Activated T-helper 17 cell treated with anti-CD3 and anti-CD28 coated beads, Interleukin-2, amount 50 U/mL, for 72 hours (primary cell): ENCODE data around the gene TIRAP. TPM values are rescaled to one million over a fixed set of nuclear protein-coding genes. Genes with fewer than 3 reads are reported as not detected.

Experiments
- ATAC-seq: fragments of 150-1000 bp; cut with Tn5 transposase; replicated peaks from 2 replicates; pipeline ENCODE4 v1.10.0; 2021; ENCODE audit warnings: mild to moderate bottlenecking, moderate library complexity
- H3K27ac Mint-ChIP-seq: one replicate; pipeline ENCODE4 v1.8.0; 2022; ENCODE audit warnings: mixed read lengths
- H3K27me3 Mint-ChIP-seq: one replicate; pipeline ENCODE4 v1.8.0; 2022; ENCODE audit warnings: mixed read lengths
- H3K36me3 Mint-ChIP-seq: one replicate; pipeline ENCODE4 v1.8.0; 2022; ENCODE audit warnings: low read depth, mild to moderate bottlenecking, mixed read lengths
- H3K4me1 Mint-ChIP-seq: one replicate; pipeline ENCODE4 v1.8.0; 2022; ENCODE audit warnings: mixed read lengths
- H3K4me3 Mint-ChIP-seq: one replicate; pipeline ENCODE4 v1.8.0; 2022; ENCODE audit warnings: mild to moderate bottlenecking, mixed read lengths
- H3K9me3 Mint-ChIP-seq: one replicate; pipeline ENCODE4 v1.8.0; 2022; ENCODE audit warnings: mixed read lengths
- total RNA-seq, 2 donors: library from RNA; stranded (reverse); gene quantifications; one replicate each; pipeline ENCODE4 v1.2.3, GENCODE V29; 2022

The TIRAP gene
- total RNA-seq, 2 donors from 2014 or later: 11.1 to 12.0 TPM

GRCh38 chr11:126268708-126269579 lies 13.9 kb upstream of the TIRAP start, which contains the start of the genes FOXRED1 and SRPRA:
FOXRED1 (plus strand) TSS chr11:126269154; CDS start chr11:126269207, 53 bp downstream.
SRPRA (minus strand) TSS chr11:126268895; CDS start chr11:126268804, 91 bp downstream.
- Mint-ChIP-seq H3K27me3 (no peaks in the 10 kb centered on the region), H3K36me3 (peaks cover 71% of the 10 kb centered on the region), H3K4me3 (peak within 1 kb of the TSS; percentile 98), H3K9me3 (no peaks in the 10 kb centered on the region), H3K27ac (peak within 1 kb of the TSS; percentile 98), H3K4me1 (peaks cover 14% of the 10 kb centered on the region)
- peak; percentile 100 for ATAC-seq

GRCh38 chr11:126277322-126277721 lies 5.6 kb upstream of the TIRAP start:
- no peak overlapping the region for H3K4me3 Mint-ChIP-seq
- H3K9me3 Mint-ChIP-seq: no peaks in the 10 kb centered on the region
- no peaks in the 10 kb centered on the region for H3K27me3 Mint-ChIP-seq
- no peak overlapping the region for H3K27ac Mint-ChIP-seq
- H3K36me3 Mint-ChIP-seq: peaks cover 60% of the 10 kb centered on the region
- H3K4me1 Mint-ChIP-seq: peaks cover 11% of the 10 kb centered on the region
- ATAC-seq: no peak

DNA sequence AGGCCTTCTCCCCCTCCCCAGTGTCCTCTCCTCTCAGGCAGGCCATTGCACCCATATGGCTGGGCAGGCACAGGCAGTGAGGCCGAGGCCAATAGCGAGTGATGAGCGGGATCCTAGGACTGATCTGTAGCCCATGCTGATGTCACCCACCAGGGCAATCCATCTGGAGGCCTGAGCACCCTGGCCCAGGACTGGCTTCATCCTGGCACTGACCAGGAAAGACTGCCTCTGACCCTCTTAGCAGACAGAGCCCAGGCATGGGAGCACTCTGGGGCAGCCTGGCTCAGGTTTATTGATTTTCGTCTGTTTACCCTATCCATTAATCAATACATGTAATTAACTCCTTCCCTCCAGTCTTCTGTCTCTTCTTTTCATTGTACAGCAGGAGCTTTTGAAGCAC lies 5.1 kb upstream of the TIRAP start:
- peaks cover 55% of the 10 kb centered on the region for H3K36me3 Mint-ChIP-seq
- no peaks in the 10 kb centered on the region for H3K9me3 Mint-ChIP-seq
- peaks cover 13% of the 10 kb centered on the region for H3K4me1 Mint-ChIP-seq
- no peaks in the 10 kb centered on the region for H3K27me3 Mint-ChIP-seq
- no peak overlapping the region for H3K27ac Mint-ChIP-seq
- ATAC-seq: no peak
- H3K4me3 Mint-ChIP-seq: no peak overlapping the region

GRCh38 chr11:126279191-126279590 lies 3.7 kb upstream of the TIRAP start:
- Mint-ChIP-seq H3K4me1 (peaks cover 13% of the 10 kb centered on the region), H3K4me3 (no peak overlapping the region), H3K36me3 (peaks cover 47% of the 10 kb centered on the region), H3K9me3 (no peaks in the 10 kb centered on the region), H3K27ac (peak overlapping the region; percentile 40), H3K27me3 (no peaks in the 10 kb centered on the region)
- no peak for ATAC-seq

DNA sequence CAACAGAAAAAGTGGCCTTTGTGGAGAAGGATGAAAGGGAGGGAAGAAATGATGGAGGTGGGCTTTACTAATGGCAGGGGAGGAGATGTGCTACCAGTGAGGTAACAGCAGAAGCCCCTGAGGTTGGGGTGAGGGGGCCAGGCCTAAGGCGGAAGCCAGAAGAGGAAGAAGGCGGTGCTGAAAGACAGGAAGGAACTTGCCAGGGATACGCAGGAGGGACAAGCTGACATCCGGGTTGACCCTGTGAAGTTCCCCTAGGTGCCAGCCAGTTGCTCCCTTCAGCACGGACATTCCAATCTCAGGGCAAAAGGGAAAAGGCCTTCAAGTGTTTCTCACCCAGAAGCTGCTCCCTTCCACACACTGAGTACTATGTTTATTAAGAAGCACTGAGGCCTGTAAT lies 2.3 kb upstream of the TIRAP start:
- no peaks in the 10 kb centered on the region for H3K27me3 Mint-ChIP-seq
- H3K4me1 Mint-ChIP-seq: peaks cover 23% of the 10 kb centered on the region

DNA sequence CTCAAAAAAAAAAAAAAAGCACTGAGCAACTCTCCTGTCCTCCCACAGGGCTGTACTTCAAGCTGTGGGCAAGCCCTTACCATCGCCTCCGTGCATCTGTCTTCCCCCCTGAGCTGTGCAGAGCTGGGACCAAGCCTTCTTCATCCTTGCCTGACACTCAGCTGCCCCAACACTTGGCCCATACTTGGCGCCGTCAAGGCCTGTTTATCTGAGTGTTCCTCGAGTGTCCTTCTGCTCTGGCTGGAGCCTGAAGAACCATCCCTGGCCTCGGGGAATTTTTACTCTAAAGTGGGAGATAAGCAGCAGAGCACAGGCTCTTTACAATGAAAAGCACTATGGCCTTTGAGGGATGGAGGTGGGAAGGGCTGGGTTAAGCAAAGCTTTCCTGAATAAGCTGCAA lies 1.6 kb upstream of the TIRAP start:
- Mint-ChIP-seq H3K36me3 (peaks cover 33% of the 10 kb centered on the region), H3K4me1 (peaks cover 23% of the 10 kb centered on the region), H3K27me3 (no peaks in the 10 kb centered on the region), H3K27ac (no peak overlapping the region), H3K9me3 (no peaks in the 10 kb centered on the region), H3K4me3 (peak overlapping the region; percentile 97)
- ATAC-seq: no peak

More for the DNA sequence above, 2.3 kb upstream of the TIRAP start:
- H3K9me3 Mint-ChIP-seq: no peaks in the 10 kb centered on the region
- no peak overlapping the region for H3K4me3 Mint-ChIP-seq
- no peak for ATAC-seq
- H3K27ac Mint-ChIP-seq: peak overlapping the region; percentile 40
- peaks cover 40% of the 10 kb centered on the region for H3K36me3 Mint-ChIP-seq

- H3K36me3 Mint-ChIP-seq: peaks cover 29% of the 10 kb centered on the region
- peak overlapping the region; percentile 91 for H3K27ac Mint-ChIP-seq
- H3K27me3 Mint-ChIP-seq: no peaks in the 10 kb centered on the region
- no peak for ATAC-seq
- H3K4me3 Mint-ChIP-seq: peak overlapping the region; percentile 97
- H3K4me1 Mint-ChIP-seq: peaks cover 23% of the 10 kb centered on the region
- no peaks in the 10 kb centered on the region for H3K9me3 Mint-ChIP-seq
Observed at GRCh38 chr11:126281666-126282175, 1.2 kb upstream of the TIRAP start.

GRCh38 chr11:126282361-126282735 lies 545 bp upstream of the TIRAP start:
- H3K9me3 Mint-ChIP-seq: no peaks in the 10 kb centered on the region
- peak; percentile 22 for ATAC-seq
- peak overlapping the region; percentile 97 for H3K4me3 Mint-ChIP-seq
- H3K27me3 Mint-ChIP-seq: no peaks in the 10 kb centered on the region
- peaks cover 23% of the 10 kb centered on the region for H3K36me3 Mint-ChIP-seq
- peaks cover 23% of the 10 kb centered on the region for H3K4me1 Mint-ChIP-seq
- H3K27ac Mint-ChIP-seq: peak overlapping the region; percentile 91

DNA sequence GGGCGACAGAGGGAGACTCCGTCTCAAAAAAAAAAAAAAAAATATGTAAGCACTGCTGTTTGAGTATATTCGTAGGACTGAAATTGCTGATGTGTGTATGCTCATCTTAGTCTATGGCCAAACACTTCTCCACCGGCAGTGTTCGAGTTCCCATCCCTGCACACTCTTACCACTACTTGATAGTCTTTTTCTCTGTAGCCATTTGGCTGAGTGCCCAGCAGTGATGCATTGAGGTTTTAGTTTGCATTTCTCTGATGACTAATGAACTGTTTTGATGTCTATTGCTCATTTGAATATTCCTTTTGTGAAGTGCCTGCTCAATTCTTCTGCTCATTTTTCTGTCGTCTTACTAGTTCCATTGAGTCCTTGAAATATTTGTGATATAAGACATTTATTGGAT lies 1.9 kb downstream of the TIRAP start:
- H3K4me1 Mint-ChIP-seq: peaks cover 23% of the 10 kb centered on the region
- peaks cover 24% of the 10 kb centered on the region for H3K36me3 Mint-ChIP-seq
- peak overlapping the region; percentile 81 for H3K27ac Mint-ChIP-seq
- H3K27me3 Mint-ChIP-seq: no peaks in the 10 kb centered on the region
- no peaks in the 10 kb centered on the region for H3K9me3 Mint-ChIP-seq
- ATAC-seq: peak; percentile 73
- H3K4me3 Mint-ChIP-seq: peak overlapping the region; percentile 97

DNA sequence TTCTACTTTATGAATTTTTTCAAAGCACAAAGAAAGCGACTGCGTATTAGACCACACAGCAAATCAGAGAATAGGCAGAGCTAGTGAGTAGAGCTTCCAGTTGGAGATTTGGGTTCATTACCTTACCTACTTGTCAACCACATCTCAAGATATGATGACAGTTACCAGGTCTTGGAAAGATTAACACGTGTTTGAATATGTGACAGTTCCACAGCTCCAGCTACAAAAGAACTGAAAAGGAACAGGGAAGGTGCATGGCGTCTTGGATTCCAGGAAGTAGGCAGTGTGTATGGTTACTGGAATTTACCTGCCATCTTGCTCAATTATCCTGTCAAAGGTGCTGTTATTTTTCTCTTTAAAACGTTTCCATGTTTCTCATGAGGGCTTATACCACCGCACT lies 5.3 kb downstream of the TIRAP start:
- Mint-ChIP-seq H3K36me3 (peaks cover 51% of the 10 kb centered on the region), H3K4me1 (peaks cover 13% of the 10 kb centered on the region), H3K27me3 (no peaks in the 10 kb centered on the region), H3K9me3 (no peaks in the 10 kb centered on the region), H3K27ac (no peak overlapping the region), H3K4me3 (no peak overlapping the region)
- ATAC-seq: no peak

DNA sequence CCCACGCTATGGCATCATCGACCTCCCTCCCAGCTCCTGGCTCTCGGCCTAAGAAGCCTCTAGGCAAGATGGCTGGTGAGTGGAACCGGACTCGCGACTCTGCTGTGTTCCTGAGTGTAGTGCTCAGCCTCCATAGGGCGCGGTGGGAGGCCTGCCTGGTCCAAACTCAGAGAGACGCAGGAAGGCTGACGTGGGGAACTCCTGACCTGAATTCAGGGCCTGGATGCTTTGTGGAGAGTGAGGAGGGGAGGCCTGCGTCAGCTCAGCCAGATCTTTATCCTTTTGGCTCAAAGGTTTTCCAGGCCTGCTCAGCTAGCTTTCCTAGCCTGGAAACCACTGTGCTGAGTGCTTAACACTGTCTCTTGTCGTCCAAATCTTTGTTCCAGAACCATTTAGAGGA lies 8.0 kb downstream of the TIRAP start:
- Mint-ChIP-seq H3K36me3 (peaks cover 59% of the 10 kb centered on the region), H3K27ac (no peak overlapping the region), H3K9me3 (no peaks in the 10 kb centered on the region), H3K4me1 (peaks cover 11% of the 10 kb centered on the region), H3K27me3 (no peaks in the 10 kb centered on the region), H3K4me3 (no peak overlapping the region)
- no peak for ATAC-seq

GRCh38 chr11:126293726-126294125 lies 10.8 kb downstream of the TIRAP start:
- Mint-ChIP-seq H3K27ac (peak overlapping the region; percentile 74), H3K27me3 (no peaks in the 10 kb centered on the region), H3K4me1 (peaks cover 11% of the 10 kb centered on the region), H3K4me3 (no peak overlapping the region), H3K9me3 (no peaks in the 10 kb centered on the region), H3K36me3 (peaks cover 70% of the 10 kb centered on the region)
- peak; percentile 87 for ATAC-seq

GRCh38 chr11:126297004-126297403 lies 14.1 kb downstream of the TIRAP start:
- Mint-ChIP-seq H3K36me3 (peaks cover 53% of the 10 kb centered on the region), H3K9me3 (no peaks in the 10 kb centered on the region), H3K4me3 (no peak overlapping the region), H3K4me1 (peaks cover 11% of the 10 kb centered on the region), H3K27me3 (no peaks in the 10 kb centered on the region), H3K27ac (peak overlapping the region; percentile 12)
- ATAC-seq: no peak

DNA sequence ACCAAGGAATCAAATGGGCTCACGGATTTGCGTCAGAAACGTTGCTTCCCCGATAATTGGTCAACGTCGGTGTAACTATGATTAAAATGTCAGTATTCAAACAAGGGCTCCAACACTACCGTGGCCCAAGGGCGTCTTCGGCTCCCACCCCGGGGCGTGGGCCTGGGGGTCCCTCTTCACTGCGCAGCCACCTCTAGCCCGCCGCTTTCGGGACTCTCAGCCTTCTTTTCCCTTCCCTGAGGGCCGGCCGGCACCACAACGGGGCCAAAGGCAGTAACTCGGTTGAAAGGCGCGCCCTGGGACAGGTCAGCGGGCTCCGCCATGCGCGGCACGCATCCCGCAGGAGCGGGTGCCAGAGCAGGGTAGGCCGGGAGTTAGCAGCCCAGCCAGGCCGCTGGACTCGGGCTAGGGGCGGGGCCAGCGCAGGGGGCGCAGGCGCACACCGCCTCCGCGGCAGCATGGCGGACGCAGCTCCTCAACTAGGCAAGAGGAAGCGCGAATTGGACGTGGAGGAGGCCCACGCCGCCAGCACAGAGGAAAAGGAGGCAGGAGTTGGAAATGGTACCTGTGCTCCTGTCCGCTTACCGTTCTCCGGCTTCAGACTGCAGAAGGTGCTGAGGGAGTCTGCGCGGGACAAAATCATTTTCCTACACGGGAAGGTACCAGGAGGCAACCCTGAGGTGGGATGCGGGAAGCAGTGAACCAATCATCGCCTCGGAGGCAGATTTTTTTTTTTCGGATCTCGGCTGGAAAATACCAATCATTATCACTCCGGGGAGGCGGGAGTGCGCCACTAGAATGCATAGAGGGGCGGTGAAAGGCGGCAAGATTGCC lies 20.9 kb downstream of the TIRAP start, which contains the start of gene DCPS:
DCPS (plus strand) TSS at position 438 of the 834 bp plus-strand sequence; CDS start at position 459, 21 bp downstream.
- ATAC-seq: peak; percentile 95
- Mint-ChIP-seq H3K9me3 (no peaks in the 10 kb centered on the region), H3K4me1 (peaks cover 16% of the 10 kb centered on the region), H3K27me3 (no peaks in the 10 kb centered on the region), H3K27ac (peak within 1 kb of the TSS; percentile 97), H3K4me3 (peak within 1 kb of the TSS; percentile 99), H3K36me3 (peaks cover 60% of the 10 kb centered on the region)
